ENCODE measurements around the gene CDKN3.
"Not testable (repeated sequence)": the region's sequence is repeated elsewhere in the genome, so short reads cannot be mapped to it uniquely, and the experiment has no call there.

CDKN3 gene

GRCh38 chr14:54424479-54424901 lies 27.7 kb downstream of the CDKN3 start:
- DNase-seq (ENCODE audit: low spot score), result no peak

GRCh38 chr14:54425068-54425467 lies 28.3 kb downstream of the CDKN3 start:
- no peak for DNase-seq (ENCODE audit: low spot score)

- no peak for DNase-seq (ENCODE audit: low spot score)
These were observed 28.9 kb downstream of the CDKN3 start for GRCh38 chr14:54425537-54426274.

GRCh38 chr14:54427871-54428270 lies 31.1 kb downstream of the CDKN3 start:
- DNase-seq (ENCODE audit: low spot score), result no peak

GRCh38 chr14:54428527-54428926 lies 31.7 kb downstream of the CDKN3 start:
- DNase-seq (ENCODE audit: low spot score), result no peak

- DNase-seq (ENCODE audit: low spot score), result peak; percentile 39
These were observed 38.7 kb downstream of the CDKN3 start for GRCh38 chr14:54435500-54435981.

GRCh38 chr14:54437954-54438353 lies 41.1 kb downstream of the CDKN3 start:
- DNase-seq (ENCODE audit: low spot score), result not testable (repeated sequence)

GRCh38 chr14:54438703-54439102 lies 41.9 kb downstream of the CDKN3 start:
- no peak for DNase-seq (ENCODE audit: low spot score)

GRCh38 chr14:54440037-54440436 lies 43.2 kb downstream of the CDKN3 start:
- DNase-seq (ENCODE audit: low spot score), result no peak

GRCh38 chr14:54440476-54440872 lies 43.7 kb downstream of the CDKN3 start:
- DNase-seq (ENCODE audit: low spot score), result no peak

GRCh38 chr14:54440873-54441868 lies 44.4 kb downstream of the CDKN3 start, which contains the start of gene CNIH1:
Gene CNIH1 (minus strand): TSS chr14:54441374. CDS start chr14:54441327, 47 bp downstream.
- DNase-seq (ENCODE audit: low spot score), result peak; percentile 92

GRCh38 chr14:54442961-54443360 lies 46.2 kb downstream of the CDKN3 start:
- DNase-seq (ENCODE audit: low spot score), result not testable (repeated sequence)

GRCh38 chr14:54443981-54444380 lies 47.2 kb downstream of the CDKN3 start:
- DNase-seq (ENCODE audit: low spot score), result no peak

- DNase-seq (ENCODE audit: low spot score), result no peak
These were observed 47.9 kb downstream of the CDKN3 start for GRCh38 chr14:54444681-54445080.

GRCh38 chr14:54446161-54446693 lies 49.4 kb downstream of the CDKN3 start:
- no peak for DNase-seq (ENCODE audit: low spot score)

- no peak for DNase-seq (ENCODE audit: low spot score)
These were observed 50.5 kb downstream of the CDKN3 start for GRCh38 chr14:54447231-54447692.

- DNase-seq (ENCODE audit: low spot score), result peak; percentile 1
These were observed 53.7 kb downstream of the CDKN3 start for GRCh38 chr14:54450535-54450934.

- no peak for DNase-seq (ENCODE audit: low spot score)
These were observed 54.4 kb downstream of the CDKN3 start for GRCh38 chr14:54451121-54451601.

- no peak for DNase-seq (ENCODE audit: low spot score)
These were observed 55.2 kb downstream of the CDKN3 start for GRCh38 chr14:54451961-54452360.

- no peak for DNase-seq (ENCODE audit: low spot score)
These were observed 56.4 kb downstream of the CDKN3 start for GRCh38 chr14:54453252-54453651.

GRCh38 chr14:54453990-54454389 lies 57.2 kb downstream of the CDKN3 start:
- not testable (repeated sequence) for DNase-seq (ENCODE audit: low spot score)

GRCh38 chr14:54455363-54455762 lies 58.6 kb downstream of the CDKN3 start:
- DNase-seq (ENCODE audit: low spot score), result no peak
